ENCODE measurements around the gene C1orf116.

DNA sequence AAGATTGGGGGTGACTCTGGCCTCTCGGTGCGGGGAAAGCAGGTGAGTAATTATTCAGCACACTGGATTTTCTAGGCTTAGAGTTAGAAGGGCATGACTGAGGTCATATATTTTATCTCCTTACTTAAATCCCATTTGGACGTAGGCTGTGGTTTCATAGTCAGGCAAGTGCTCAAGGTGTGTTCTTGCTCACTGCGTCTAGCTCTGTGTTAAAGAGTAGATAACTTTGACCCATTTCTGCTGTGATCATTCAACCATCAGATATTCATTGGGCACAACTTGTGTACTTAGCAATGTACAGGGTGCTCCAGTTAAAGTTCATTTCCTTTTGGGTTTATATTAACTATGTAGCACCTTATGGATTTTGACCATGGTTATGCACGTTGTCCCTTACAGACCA lies 35.1 kb upstream of the C1orf116 start:
- TF ChIP-seq, protein P1, sequence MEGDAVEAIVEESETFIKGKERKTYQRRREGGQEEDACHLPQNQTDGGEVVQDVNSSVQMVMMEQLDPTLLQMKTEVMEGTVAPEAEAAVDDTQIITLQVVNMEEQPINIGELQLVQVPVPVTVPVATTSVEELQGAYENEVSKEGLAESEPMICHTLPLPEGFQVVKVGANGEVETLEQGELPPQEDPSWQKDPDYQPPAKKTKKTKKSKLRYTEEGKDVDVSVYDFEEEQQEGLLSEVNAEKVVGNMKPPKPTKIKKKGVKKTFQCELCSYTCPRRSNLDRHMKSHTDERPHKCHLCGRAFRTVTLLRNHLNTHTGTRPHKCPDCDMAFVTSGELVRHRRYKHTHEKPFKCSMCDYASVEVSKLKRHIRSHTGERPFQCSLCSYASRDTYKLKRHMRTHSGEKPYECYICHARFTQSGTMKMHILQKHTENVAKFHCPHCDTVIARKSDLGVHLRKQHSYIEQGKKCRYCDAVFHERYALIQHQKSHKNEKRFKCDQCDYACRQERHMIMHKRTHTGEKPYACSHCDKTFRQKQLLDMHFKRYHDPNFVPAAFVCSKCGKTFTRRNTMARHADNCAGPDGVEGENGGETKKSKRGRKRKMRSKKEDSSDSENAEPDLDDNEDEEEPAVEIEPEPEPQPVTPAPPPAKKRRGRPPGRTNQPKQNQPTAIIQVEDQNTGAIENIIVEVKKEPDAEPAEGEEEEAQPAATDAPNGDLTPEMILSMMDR (IDR thresholded peaks at IDR 0.05): no peak
- TF ChIP-seq POLR2AphosphoS5 (IDR thresholded peaks at IDR 0.05): peak; percentile 34 to 84 (median 64)
